K562 (cell line): Measurements from ENCODE around the gene RASGEF1C. TPM values are rescaled to one million over a fixed set of nuclear protein-coding genes. Genes with fewer than 3 reads are reported as not detected.

Experiments
- CBX3 ChIP-seq, 2 experiments: IDR thresholded peaks; 1 replicate in 1 of 2; 2 replicates in 1 of 2; pipeline ENCODE4 v1.6.1; 2012; ENCODE audit warnings: inconsistent platforms in 2 of 2, low read length in 2 of 2, borderline replicate concordance in 1 of 2, control low read depth in 1 of 2
- CEBPG ChIP-seq, 3 experiments: fragments of 200-800 bp in 1 of 3; sonication (Bioruptor generic) in 1 of 3; sonication (generic) in 1 of 3; formaldehyde crosslinking in 1 of 3; IDR thresholded peaks in 2 of 3; conservative IDR thresholded peaks in 1 of 3; 2 replicates each; pipeline versions ENCODE4 v1.6.1 to v1.8.0; 2016 to 2022; ENCODE audit warnings: missing compliant biosample characterization in 2 of 3, missing genetic modification characterization in 2 of 3, mild to moderate bottlenecking in 1 of 3, missing genetic modification reagents in 1 of 3
- IRF1 ChIP-seq: sonication (generic); formaldehyde crosslinking; IDR thresholded peaks from 2 replicates; pipeline ENCODE4 v1.8.0; 2022; ENCODE audit warnings: missing genetic modification reagents, mild to moderate bottlenecking, borderline replicate concordance
- NBN ChIP-seq: fragments of 450-650 bp; IDR thresholded peaks from 2 replicates; pipeline ENCODE4 v1.6.1; 2016; ENCODE audit warnings: low read depth, mild to moderate bottlenecking
- NCOA1 ChIP-seq: fragments of 450-650 bp; IDR thresholded peaks from 2 replicates; pipeline ENCODE4 v1.6.1; 2016; ENCODE audit warnings: low read depth
- NONO ChIP-seq, 2 experiments: fragments of 200-400 bp in 1 of 2; fragments of 450-650 bp in 1 of 2; formaldehyde crosslinking in 1 of 2; IDR thresholded peaks; 2 replicates each; pipeline ENCODE4 v1.6.1; 2017; ENCODE audit warnings: low read depth in 2 of 2, mild to moderate bottlenecking in 2 of 2, moderate library complexity in 2 of 2, low read length in 1 of 2
- RBM25 ChIP-seq: fragments of 200-400 bp; formaldehyde crosslinking; IDR thresholded peaks from 2 replicates; pipeline ENCODE4 v1.6.1; 2018; ENCODE audit warnings: low read length, low read depth, moderate library complexity; ENCODE audit not compliant: severe bottlenecking
- ZNF347 ChIP-seq: fragments of 450-650 bp; formaldehyde crosslinking; IDR thresholded peaks from 2 replicates; pipeline ENCODE4 v1.4.0; 2020; ENCODE audit warnings: low read depth, mild to moderate bottlenecking, moderate library complexity
- ZNF354B ChIP-seq: fragments of 250-450 bp; sonication (Bioruptor Pico); IDR thresholded peaks from 2 replicates; pipeline ENCODE4 v1.4.0; 2020
- ZNF507 ChIP-seq: conservative IDR thresholded peaks from 2 replicates; pipeline ENCODE4 v1.6.1; 2017; ENCODE audit warnings: missing genetic modification characterization, missing compliant biosample characterization
- ZNF717 ChIP-seq: fragments of 250-450 bp; sonication (Bioruptor Pico); IDR thresholded peaks from 2 replicates; pipeline ENCODE4 v1.5.0; 2021
- polyA plus RNA-seq, 8 experiments: library from polyadenylated mRNA; depleted of rRNA in 4 of 8; stranded (reverse) in 5 of 8; unstranded in 3 of 8; fragments of >200 nt; fragmentation: Nextera tagmentation in 2 of 8; fragmentation: Illumina TruSeq in 1 of 8; extraction: Ambion mirVana in 2 of 8; extraction: Trizol in 1 of 8; gene quantifications; 2 replicates each; pipeline versions ENCODE4 v1.2.1 to v1.2.3, GENCODE V29; 2011 to 2014; ENCODE audit warnings: inconsistent platforms in 1 of 8, missing spikeins in 1 of 8
- total RNA-seq, 7 experiments: library from RNA; depleted of rRNA in 6 of 7; stranded (reverse); fragments of >200 nt in 6 of 7; fragmentation: Illumina TruSeq in 2 of 7; extraction: Trizol in 2 of 7; gene quantifications; 2 replicates each; pipeline versions ENCODE4 v1.2.1 to v1.2.3, GENCODE V29; 2011 to 2021; ENCODE audit warnings: low replicate concordance in 1 of 7
- TF ChIP-seq, protein P1 (sequence below), 3 experiments: fragments of 200-800 bp in 1 of 3; sonication (Bioruptor generic) in 1 of 3; sonication (generic) in 1 of 3; formaldehyde crosslinking in 1 of 3; IDR thresholded peaks; 2 replicates each; pipeline versions ENCODE4 v1.6.1 to v1.8.0; 2016 to 2022; ENCODE audit warnings: mild to moderate bottlenecking in 2 of 3, missing compliant biosample characterization in 2 of 3, missing genetic modification characterization in 2 of 3, missing genetic modification reagents in 1 of 3
- TF ChIP-seq, protein P2 (sequence below), 2 experiments: IDR thresholded peaks; 2 replicates each; pipeline ENCODE4 v1.6.1; 2012; ENCODE audit warnings: improper control_type of control experiment in 2 of 2, low read depth in 2 of 2, low read length in 2 of 2, borderline replicate concordance in 1 of 2
- TF ChIP-seq, protein P3 (sequence below): fragments of 250-450 bp; sonication (Bioruptor Pico); IDR thresholded peaks from 2 replicates; pipeline ENCODE4 v1.5.0; 2021; ENCODE audit warnings: mild to moderate bottlenecking, moderate library complexity
- TF ChIP-seq, protein P4 (sequence below): fragments of 250-450 bp; sonication (Bioruptor Pico); IDR thresholded peaks from 2 replicates; pipeline ENCODE4 v1.9.0; 2021; ENCODE audit warnings: mild to moderate bottlenecking, inconsistent platforms

Gene RASGEF1C
- total and polyA plus RNA-seq, 9 of the 15 experiments (the other 6 are each of a cell fraction or from before 2014, with no cell fraction given), result 0.04 to 1.1 (median 0.21) TPM; not detected in 4

- TF ChIP-seq, protein P1, sequence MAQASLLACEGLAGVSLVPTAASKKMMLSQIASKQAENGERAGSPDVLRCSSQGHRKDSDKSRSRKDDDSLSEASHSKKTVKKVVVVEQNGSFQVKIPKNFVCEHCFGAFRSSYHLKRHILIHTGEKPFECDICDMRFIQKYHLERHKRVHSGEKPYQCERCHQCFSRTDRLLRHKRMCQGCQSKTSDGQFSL (CRISPR knock-in tag; IDR thresholded peaks at IDR 0.05), result no peak
- TF ChIP-seq, protein P1 (tag; IDR thresholded peaks at IDR 0.05), result no peak
- TF ChIP-seq, protein P2, sequence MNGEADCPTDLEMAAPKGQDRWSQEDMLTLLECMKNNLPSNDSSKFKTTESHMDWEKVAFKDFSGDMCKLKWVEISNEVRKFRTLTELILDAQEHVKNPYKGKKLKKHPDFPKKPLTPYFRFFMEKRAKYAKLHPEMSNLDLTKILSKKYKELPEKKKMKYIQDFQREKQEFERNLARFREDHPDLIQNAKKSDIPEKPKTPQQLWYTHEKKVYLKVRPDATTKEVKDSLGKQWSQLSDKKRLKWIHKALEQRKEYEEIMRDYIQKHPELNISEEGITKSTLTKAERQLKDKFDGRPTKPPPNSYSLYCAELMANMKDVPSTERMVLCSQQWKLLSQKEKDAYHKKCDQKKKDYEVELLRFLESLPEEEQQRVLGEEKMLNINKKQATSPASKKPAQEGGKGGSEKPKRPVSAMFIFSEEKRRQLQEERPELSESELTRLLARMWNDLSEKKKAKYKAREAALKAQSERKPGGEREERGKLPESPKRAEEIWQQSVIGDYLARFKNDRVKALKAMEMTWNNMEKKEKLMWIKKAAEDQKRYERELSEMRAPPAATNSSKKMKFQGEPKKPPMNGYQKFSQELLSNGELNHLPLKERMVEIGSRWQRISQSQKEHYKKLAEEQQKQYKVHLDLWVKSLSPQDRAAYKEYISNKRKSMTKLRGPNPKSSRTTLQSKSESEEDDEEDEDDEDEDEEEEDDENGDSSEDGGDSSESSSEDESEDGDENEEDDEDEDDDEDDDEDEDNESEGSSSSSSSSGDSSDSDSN (IDR thresholded peaks at IDR 0.05; ENCODE audit: borderline replicate concordance in 1 of 2, low read depth in 2 of 2, low read length in 2 of 2), result no peak
- no peak for TF ChIP-seq NCOA1
- TF ChIP-seq NBN, result no peak
- peak; percentile 60 for TF ChIP-seq RBM25
- TF ChIP-seq ZNF717, result no peak
- TF ChIP-seq ZNF347, result no peak
- TF ChIP-seq, protein P3, sequence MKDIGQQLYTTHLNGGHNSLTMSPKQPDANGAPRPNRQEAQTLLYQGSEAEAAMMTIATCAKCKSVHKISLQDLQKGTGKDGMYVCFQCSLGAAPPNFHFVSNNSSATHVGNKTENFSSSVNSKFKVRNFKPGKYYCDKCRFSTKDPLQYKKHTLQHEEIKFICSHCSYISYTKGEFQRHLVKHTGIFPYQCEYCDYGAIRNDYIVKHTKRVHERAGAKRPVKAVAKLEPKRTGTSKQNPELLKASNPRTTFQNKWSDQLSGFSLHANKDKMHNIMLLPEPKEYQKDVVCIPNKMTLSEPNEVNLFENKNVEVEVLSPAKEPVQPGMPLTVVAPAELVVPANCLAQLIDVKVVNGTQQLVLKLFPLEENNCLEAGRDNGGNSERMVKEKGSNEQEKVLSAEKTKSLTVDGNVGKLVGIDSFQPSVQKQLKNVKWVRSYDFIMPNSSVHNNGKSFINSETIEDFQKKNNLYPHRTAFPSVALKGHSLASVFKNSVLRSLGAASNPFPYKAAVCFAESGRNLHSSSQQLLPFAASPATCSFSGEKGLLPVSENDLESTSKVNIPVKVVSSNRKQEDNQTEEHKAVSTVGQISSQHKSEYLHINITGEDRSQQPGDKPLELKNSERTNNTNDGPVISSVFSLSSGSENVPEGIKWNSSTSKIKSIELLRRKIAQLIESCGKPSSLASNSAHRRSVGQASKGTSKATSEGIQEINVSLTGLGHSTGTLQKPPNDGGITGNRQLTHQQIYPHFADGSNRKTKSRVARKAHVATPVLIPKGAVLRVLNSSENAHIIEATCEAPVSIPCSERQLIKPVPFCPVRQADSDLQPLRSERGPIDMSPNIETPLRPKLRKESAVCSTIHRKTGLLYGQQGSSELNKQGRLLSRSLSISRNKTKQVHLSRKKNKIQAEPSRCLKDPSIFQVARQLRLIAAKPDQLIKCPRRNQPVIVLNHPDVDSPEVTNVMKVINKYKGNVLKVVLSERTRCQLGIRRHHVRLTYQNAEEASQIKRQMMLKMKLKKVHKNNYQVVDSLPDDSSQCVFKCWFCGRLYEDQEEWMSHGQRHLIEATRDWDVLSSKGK (CRISPR knock-in tag), result no peak
- TF ChIP-seq, protein P4, sequence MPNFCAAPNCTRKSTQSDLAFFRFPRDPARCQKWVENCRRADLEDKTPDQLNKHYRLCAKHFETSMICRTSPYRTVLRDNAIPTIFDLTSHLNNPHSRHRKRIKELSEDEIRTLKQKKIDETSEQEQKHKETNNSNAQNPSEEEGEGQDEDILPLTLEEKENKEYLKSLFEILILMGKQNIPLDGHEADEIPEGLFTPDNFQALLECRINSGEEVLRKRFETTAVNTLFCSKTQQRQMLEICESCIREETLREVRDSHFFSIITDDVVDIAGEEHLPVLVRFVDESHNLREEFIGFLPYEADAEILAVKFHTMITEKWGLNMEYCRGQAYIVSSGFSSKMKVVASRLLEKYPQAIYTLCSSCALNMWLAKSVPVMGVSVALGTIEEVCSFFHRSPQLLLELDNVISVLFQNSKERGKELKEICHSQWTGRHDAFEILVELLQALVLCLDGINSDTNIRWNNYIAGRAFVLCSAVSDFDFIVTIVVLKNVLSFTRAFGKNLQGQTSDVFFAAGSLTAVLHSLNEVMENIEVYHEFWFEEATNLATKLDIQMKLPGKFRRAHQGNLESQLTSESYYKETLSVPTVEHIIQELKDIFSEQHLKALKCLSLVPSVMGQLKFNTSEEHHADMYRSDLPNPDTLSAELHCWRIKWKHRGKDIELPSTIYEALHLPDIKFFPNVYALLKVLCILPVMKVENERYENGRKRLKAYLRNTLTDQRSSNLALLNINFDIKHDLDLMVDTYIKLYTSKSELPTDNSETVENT (CRISPR knock-in tag), result no peak
- TF ChIP-seq IRF1, result no peak
- no peak for TF ChIP-seq CEBPG (CRISPR knock-in tag; IDR thresholded peaks at IDR 0.05)
- no peak for TF ChIP-seq CEBPG (tag; conservative IDR thresholded peaks at IDR 0.05 in 1 of 2, IDR thresholded peaks at IDR 0.05 in 1 of 2)
- 0 out of 3 replicates have a peak, but pooled peaks of 1 of the 2 experiments have one; percentile 47 for TF ChIP-seq CBX3 (IDR thresholded peaks at IDR 0.05; ENCODE audit: borderline replicate concordance in 1 of 2, low read length in 2 of 2)
- no peak for TF ChIP-seq NONO (IDR thresholded peaks at IDR 0.05; ENCODE audit: low read depth in 2 of 2, low read length in 1 of 2)
- peak; percentile 100 for TF ChIP-seq ZNF507 (tag)
- peak; percentile 98 for TF ChIP-seq ZNF354B (CRISPR knock-in tag)
These were observed 102.0 kb downstream of the RASGEF1C start (continued) for GRCh38 chr5:180107005-180107404.
